Naive thymus-derived CD8-positive, alpha-beta T cell (primary cell): ENCODE data around the gene SLC25A1. TPM values are rescaled to one million over a fixed set of nuclear protein-coding genes. Genes with fewer than 3 reads are reported as not detected.

Experiments
- ATAC-seq, 2 donors: fragments of 150-1000 bp; cut with Tn5 transposase in 1 of 2; sonication (Bioruptor Pico), chemical (Tn5 transposase) in 1 of 2; 1 replicate in 1 of 2; 2 replicates in 1 of 2; pipeline ENCODE4 v1.10.0; 2021; ENCODE audit warnings: mild to moderate bottlenecking in 2 of 2, moderate library complexity in 2 of 2
- POLR2A ChIA-PET: fragments of 350-600 bp; sonication (Branson Sonifier 250); formaldehyde crosslinking; loops from one replicate; lab custom pipeline; 2021; ENCODE audit warnings: antibody characterized with exemption; lab: Charles Lee
- DNase-seq, 10 donors: peaks; one replicate each; pipeline versions ENCODE4 v3.0.0 to v3.0.0-alpha.2; 2020 to 2022
- H3K27ac Mint-ChIP-seq, 10 donors: one replicate each; pipeline ENCODE4 v1.8.0; 2020 to 2022; ENCODE audit warnings: mild to moderate bottlenecking in 10 of 10, mixed read lengths in 10 of 10, moderate library complexity in 4 of 10, inconsistent platforms in 1 of 10
- H3K27me3 Mint-ChIP-seq, 5 donors: one replicate each; pipeline ENCODE4 v1.8.0; 2021 to 2022; ENCODE audit warnings: mixed read lengths in 5 of 5
- H3K36me3 Mint-ChIP-seq, 3 donors: one replicate each; pipeline ENCODE4 v1.8.0; 2020 to 2022; ENCODE audit warnings: mixed read lengths in 3 of 3, mild to moderate bottlenecking in 2 of 3, inconsistent platforms in 1 of 3
- H3K4me1 Mint-ChIP-seq, 4 donors: one replicate each; pipeline ENCODE4 v1.8.0; 2021 to 2022; ENCODE audit warnings: mixed read lengths in 4 of 4
- H3K4me3 Mint-ChIP-seq, 10 donors: one replicate each; pipeline ENCODE4 v1.8.0; 2020 to 2022; ENCODE audit warnings: mild to moderate bottlenecking in 10 of 10, mixed read lengths in 10 of 10, moderate library complexity in 6 of 10, inconsistent platforms in 1 of 10
- H3K9me3 Mint-ChIP-seq, 9 donors: one replicate each; pipeline ENCODE4 v1.8.0; 2020 to 2022; ENCODE audit warnings: mixed read lengths in 9 of 9, mild to moderate bottlenecking in 3 of 9, inconsistent platforms in 1 of 9, moderate library complexity in 1 of 9
- polyA plus RNA-seq, 3 donors: library from polyadenylated mRNA; unstranded; fragments of 300-500 nt; fragmentation: Illumina TruSeq; gene quantifications; one replicate each; pipeline ENCODE4 v1.2.3, GENCODE V29; 2021
- total RNA-seq, 8 experiments: library from RNA in 2 of 8; stranded (reverse) in 2 of 8; gene quantifications; one replicate each; pipeline ENCODE4 v1.2.3 and lab custom pipeline; 2021 to 2026

Gene SLC25A1
- total and polyA plus RNA-seq, 5 experiments from 2014 or later = 32.1 to 57.5 (median 36.3) TPM

- peak overlapping the region in 1 of 10 donors; percentile 40 for H3K27ac Mint-ChIP-seq
- DNase-seq = no peak
- H3K4me1 Mint-ChIP-seq = peaks cover 0 to 9% (median 0%) of the 10 kb centered on the region in 4 donors
These were observed 23.6 kb upstream of the SLC25A1 start for GRCh38 chr22:19201869-19202798.

DNA sequence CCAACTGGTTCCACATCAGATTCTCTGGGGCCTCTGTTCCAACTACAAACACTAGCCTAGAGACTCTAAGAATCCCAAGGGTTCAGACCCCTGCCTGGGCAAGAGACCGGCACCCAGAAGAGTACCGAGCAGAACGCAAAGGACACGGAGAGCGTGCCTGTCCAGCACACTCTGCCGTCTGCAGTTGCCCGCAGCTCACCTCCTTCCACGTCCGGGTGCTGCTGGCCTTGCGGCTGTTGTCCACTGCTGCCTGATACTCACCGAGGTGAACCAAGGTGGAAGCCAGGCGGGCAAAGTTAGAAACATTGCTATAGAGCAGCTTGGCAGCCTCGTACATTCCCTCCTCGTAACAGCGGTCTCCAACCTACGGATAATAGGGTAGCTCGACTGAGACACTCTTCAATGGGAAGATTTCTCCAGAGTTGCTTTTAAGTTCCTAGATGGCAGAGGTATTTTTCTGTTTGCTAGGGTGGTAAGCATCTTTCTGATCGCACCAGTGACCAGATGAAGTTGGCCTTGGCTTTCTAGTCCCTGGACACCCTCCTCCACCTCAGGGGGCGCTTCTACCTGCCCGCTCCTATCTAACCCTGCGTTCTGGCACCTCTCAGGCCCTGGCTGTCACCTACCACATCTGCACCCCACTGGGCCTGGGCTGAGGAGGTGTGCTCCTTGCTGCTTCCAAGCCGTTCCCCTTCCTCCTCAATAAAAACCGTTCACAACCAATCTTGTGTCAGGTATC is 22.8 kb upstream of the SLC25A1 start:
- Mint-ChIP-seq H3K36me3 (no peaks in the 10 kb centered on the region), H3K27ac (no peak overlapping the region), H3K4me3 (no peak overlapping the region), H3K4me1 (peaks cover 0 to 9% (median under 1%) of the 10 kb centered on the region in 4 donors), H3K9me3 (peaks cover 0 to 10% (median 0%) of the 10 kb centered on the region in 9 donors), H3K27me3 (peaks cover 0 to 16% (median 6%) of the 10 kb centered on the region in 5 donors)
- ATAC-seq = no peak
- no peak for DNase-seq
- POLR2A ChIA-PET = no interaction called here

More at GRCh38 chr22:19201869-19202798, 23.6 kb upstream of the SLC25A1 start:
- POLR2A ChIA-PET = no interaction called here
- Mint-ChIP-seq H3K9me3 (peaks cover 0 to 10% (median 0%) of the 10 kb centered on the region in 9 donors), H3K4me3 (no peak overlapping the region), H3K27me3 (peaks cover 0 to 13% (median 6%) of the 10 kb centered on the region in 5 donors), H3K36me3 (no peaks in the 10 kb centered on the region)
- ATAC-seq = no peak

GRCh38 chr22:19199479-19199878 is 20.9 kb upstream of the SLC25A1 start:
- no peaks in the 10 kb centered on the region for H3K36me3 Mint-ChIP-seq
- POLR2A ChIA-PET = no interaction called here
- H3K27me3 Mint-ChIP-seq = peaks cover 0 to 16% (median 6%) of the 10 kb centered on the region in 5 donors
- peaks cover 12 to 15% (median 13%) of the 10 kb centered on the region in 4 donors for H3K4me1 Mint-ChIP-seq
- H3K27ac Mint-ChIP-seq = peak overlapping the region in 1 of 10 donors; percentile 46
- H3K9me3 Mint-ChIP-seq = peaks cover 0 to 10% (median 0%) of the 10 kb centered on the region in 9 donors
- ATAC-seq (no peak), DNase-seq (no peak)
- no peak overlapping the region for H3K4me3 Mint-ChIP-seq

DNA sequence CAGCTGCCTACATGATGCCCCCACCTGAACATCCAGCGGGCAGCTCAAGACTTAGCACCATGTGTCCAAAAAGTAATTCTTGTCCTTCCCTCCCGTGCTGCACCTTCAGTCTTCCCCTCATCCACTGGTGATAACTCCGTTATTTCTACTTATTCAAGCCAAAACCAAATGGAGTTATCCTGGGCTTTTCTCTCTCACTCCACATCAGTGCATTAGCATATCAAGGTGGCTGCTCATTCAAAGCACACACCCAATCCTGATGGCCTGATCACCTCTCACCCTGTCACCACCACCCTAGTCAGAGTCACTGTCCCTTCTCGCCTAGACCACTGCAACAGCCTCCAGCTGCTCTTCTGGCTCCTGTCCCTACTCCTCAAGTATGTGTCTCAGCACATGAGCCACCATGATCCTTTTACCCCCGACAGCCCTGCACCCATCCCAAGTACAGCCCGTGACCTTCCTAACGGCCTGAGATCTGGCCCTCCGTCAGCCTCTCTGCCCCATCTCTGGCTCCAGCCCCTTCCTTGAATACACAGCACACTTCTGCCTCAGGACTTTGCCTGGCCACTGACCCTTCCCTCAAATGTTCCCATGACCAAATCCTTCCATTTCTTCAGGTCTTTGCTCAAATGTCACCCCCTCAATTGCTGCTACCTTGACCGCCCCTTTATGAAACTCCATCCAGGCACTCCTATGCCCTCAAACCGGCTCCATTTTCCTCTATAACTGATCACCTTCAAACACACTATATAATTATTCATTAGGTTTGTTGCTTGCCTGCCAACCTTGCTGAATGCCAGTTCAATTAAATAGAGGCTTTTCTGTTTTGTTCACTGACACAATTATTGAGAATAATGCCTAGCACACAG is 19.7 kb upstream of the SLC25A1 start:
- peaks cover 10 to 15% (median 13%) of the 10 kb centered on the region in 4 donors for H3K4me1 Mint-ChIP-seq
- no peak overlapping the region for H3K27ac Mint-ChIP-seq
- POLR2A ChIA-PET = no interaction called here
- H3K9me3 Mint-ChIP-seq = peaks cover 0 to 10% (median 0%) of the 10 kb centered on the region in 9 donors
- H3K27me3 Mint-ChIP-seq = peaks cover 0 to 9% (median 2%) of the 10 kb centered on the region in 5 donors
- no peak for DNase-seq
- no peak for ATAC-seq
- no peak overlapping the region for H3K4me3 Mint-ChIP-seq
- H3K36me3 Mint-ChIP-seq = no peaks in the 10 kb centered on the region

DNA sequence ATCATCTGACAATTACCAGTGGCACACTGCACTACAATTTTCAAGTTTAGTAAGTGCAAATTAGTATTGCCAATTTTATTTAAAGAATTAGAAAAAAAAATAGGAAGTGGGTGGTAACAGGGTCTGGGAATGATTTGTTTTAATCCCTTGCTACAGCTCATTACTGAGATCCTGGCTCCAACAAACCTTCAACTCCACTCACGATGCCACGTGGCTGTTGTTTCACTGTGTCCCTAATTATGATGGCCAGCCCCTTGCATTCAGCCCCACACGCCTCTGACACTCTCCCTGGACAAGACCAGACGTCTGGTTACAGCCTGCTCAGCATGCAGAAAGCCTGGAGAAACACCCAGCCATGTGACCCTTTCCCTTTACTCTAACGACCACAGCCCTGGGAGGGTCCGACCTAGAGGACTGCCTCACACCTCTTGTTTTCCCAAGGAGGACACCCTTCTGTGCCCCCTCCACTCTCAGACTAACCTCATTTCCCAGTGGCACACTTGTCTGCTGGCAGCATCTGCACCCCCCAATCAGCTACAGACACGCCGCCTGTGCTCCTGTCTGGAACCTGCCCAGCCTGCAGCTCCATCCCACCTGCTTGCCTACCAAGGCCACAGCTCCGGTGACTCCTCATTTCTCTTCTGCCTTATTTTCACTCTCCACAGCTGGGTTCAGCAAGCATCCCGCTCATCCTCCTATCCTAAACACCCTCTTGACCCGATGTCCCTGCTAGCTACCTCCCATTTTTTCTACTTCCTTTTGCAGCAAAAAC is 18.5 kb upstream of the SLC25A1 start:
- Mint-ChIP-seq H3K27me3 (peaks cover 0 to 9% (median 2%) of the 10 kb centered on the region in 5 donors), H3K4me1 (peaks cover 6 to 15% (median 13%) of the 10 kb centered on the region in 4 donors), H3K4me3 (no peak overlapping the region), H3K36me3 (no peaks in the 10 kb centered on the region), H3K27ac (no peak overlapping the region), H3K9me3 (no peaks in the 10 kb centered on the region)
- POLR2A ChIA-PET = no interaction called here
- ATAC-seq = no peak
- no peak for DNase-seq

GRCh38 chr22:19195796-19196731 is 17.5 kb upstream of the SLC25A1 start:
- DNase-seq = no peak
- H3K27me3 Mint-ChIP-seq = peaks cover 0 to 9% (median 2%) of the 10 kb centered on the region in 5 donors
- no peaks in the 10 kb centered on the region for H3K9me3 Mint-ChIP-seq
- H3K4me1 Mint-ChIP-seq = peaks cover 6 to 15% (median 13%) of the 10 kb centered on the region in 4 donors
- POLR2A ChIA-PET = no interaction called here
- ATAC-seq = no peak
- peak overlapping the region in 1 of 10 donors; percentile 18 for H3K4me3 Mint-ChIP-seq
- H3K36me3 Mint-ChIP-seq = no peaks in the 10 kb centered on the region
- H3K27ac Mint-ChIP-seq = peak overlapping the region in 5 of 10 donors; percentile 28 to 87 (median 55)

DNA sequence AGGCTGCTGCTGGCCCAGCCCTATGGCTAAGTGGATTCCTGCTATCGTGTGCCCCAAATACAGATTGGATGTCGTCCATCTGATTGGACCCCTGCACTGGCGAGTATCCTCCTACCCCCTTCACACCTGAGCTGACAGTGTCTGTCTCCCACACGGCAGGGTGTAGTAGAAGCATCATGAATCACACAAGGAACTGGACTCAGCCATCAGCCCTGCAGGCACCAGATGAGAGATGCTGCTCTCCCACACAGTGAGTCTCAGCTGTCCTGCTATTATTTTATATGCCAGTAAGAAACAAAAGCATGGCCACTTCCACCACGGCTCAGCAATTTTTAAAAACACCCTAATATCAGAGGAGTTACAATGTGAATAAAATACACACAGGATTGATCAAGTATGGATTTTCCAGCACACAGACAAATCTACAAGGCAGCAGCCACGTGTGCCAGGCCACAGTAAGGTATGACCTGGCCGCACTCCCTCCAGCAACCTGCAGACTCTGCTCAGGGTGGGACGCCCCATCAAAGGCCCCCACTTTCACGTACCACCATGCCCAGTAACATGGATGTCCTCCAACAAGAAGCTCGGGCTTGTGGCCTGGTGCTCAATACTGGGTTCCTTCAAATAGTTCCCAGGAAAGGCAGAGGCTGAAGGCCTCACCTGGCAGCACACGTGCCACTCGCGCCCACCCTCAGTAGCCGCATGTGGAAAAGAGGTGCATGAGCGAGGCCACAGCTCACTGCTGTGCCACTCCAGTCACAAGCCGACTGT is 16.4 kb upstream of the SLC25A1 start:
- no peak for ATAC-seq
- Mint-ChIP-seq H3K36me3 (no peaks in the 10 kb centered on the region), H3K4me3 (no peak overlapping the region), H3K4me1 (peaks cover 6 to 15% (median 13%) of the 10 kb centered on the region in 4 donors), H3K9me3 (no peaks in the 10 kb centered on the region), H3K27me3 (peaks cover 0 to 9% (median 2%) of the 10 kb centered on the region in 5 donors), H3K27ac (peak overlapping the region in 1 of 10 donors; percentile 47)
- no peak for DNase-seq
- POLR2A ChIA-PET = no interaction called here

- POLR2A ChIA-PET = no interaction called here
- H3K4me3 Mint-ChIP-seq = peak overlapping the region in 1 of 10 donors; percentile 26
These were observed 15.3 kb upstream of the SLC25A1 start for GRCh38 chr22:19193879-19194278.

GRCh38 chr22:19187716-19188563 is 9.4 kb upstream of the SLC25A1 start:
- DNase-seq = no peak
- Mint-ChIP-seq H3K9me3 (no peaks in the 10 kb centered on the region), H3K4me3 (no peak overlapping the region), H3K27ac (no peak overlapping the region), H3K4me1 (no peaks in the 10 kb centered on the region), H3K27me3 (peaks cover 0 to 7% (median 0%) of the 10 kb centered on the region in 5 donors), H3K36me3 (no peaks in the 10 kb centered on the region)
- POLR2A ChIA-PET = no interaction called here
- ATAC-seq = no peak

More at GRCh38 chr22:19193879-19194278, 15.3 kb upstream of the SLC25A1 start:
- H3K9me3 Mint-ChIP-seq = no peaks in the 10 kb centered on the region
- ATAC-seq (no peak), DNase-seq (no peak)
- H3K27me3 Mint-ChIP-seq = peaks cover 0 to 9% (median 2%) of the 10 kb centered on the region in 5 donors
- H3K4me1 Mint-ChIP-seq = peaks cover 6 to 15% (median 13%) of the 10 kb centered on the region in 4 donors
- H3K36me3 Mint-ChIP-seq = no peaks in the 10 kb centered on the region
- no peak overlapping the region for H3K27ac Mint-ChIP-seq
